HG02885 (cell line): Measurements from ENCODE around the gene RUNX3.
"Not testable (repeated sequence)": the region's sequence is repeated elsewhere in the genome, so short reads cannot be mapped to it uniquely, and the experiment has no call there.

ENCODE experiments used
- ATAC-seq: cut with Tn5 transposase; IDR thresholded peaks from one replicate; pipeline ENCODE4 v1.9.1; 2021; ENCODE audit warnings: mild to moderate bottlenecking; ENCODE audit not compliant: unreplicated experiment, poor library complexity

Gene RUNX3

DNA sequence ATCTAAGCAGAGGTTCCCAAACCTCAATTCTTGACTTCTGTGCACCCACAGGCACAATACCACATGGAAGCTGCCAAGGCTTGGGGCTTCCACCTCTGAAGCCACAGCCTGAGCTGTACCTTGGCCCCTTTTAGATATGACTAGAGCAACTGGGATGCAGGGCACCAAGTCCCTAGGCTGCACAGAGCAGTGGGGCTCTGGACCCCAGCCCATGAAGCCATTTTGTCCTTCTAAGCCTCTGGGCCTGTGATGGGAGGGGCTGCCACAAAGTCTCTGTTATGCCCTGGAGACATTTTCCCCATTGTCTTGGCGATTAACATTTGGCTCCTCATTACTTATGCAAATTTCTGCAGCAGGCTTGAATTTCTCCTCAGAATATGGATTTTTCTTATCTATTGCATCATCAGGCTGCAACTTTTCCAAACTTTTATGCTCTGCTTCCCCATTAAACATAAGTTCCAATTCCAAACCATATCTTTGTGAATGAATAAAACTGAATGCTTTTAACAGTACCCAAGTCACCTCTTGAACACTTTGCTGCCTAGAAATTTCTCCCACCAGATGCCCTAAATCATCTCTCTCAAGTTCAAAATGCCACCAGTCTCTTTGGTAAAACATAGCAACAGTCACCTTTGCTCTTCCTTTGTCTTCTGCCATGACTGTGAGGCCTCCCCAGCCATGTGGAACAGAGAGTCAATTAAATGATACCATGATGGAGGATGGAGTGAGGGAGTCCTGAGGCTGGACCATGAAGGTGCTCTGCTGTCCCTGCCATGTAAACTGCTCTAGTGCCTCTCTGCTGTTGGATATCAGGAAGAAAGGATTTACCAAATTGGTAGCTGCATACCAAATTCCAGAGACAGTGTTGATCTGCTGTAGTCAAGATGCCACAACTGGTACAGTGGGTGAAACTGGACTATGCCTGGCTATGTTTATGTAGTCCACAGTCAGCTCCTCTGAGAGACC is 37.6 kb downstream of the RUNX3 start:
- no peak for ATAC-seq

DNA sequence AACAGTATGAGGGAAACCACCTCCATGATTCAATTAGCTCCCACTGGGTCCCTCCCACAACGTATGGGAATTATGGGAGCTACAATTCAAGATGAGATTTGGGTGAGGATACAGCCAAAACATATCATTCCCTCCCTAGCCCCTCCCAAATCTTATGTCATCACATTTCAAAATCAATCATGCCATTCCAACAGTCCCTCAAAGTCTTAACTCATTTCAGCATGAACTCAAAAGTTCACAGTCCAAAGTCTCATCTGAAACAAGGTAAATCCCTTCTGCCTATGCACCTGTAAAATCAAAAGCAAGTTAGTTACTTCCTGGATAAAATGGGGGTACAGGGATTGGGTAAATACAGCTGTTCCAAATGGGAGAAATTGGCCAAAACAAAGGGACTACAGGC is 38.7 kb downstream of the RUNX3 start:
- ATAC-seq: not testable (repeated sequence)

DNA sequence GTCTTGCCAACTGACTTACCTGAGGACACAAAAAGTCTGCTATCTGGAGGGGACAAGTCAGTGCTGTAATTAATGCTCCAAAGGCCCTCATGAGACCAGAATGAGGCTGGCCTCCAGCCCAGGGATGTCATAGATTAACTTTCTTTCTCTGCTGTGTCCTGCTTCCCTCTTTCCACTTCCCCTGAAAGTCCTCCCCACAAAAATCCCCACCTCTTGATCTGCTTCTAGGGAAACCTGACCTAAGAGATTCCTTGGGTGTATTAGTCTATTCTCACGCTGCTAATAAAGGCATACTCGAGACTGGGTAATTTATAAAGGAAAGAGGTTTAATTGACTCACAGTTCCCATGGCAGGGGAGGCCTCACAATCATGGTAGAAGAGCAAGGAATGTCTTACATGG is 39.2 kb downstream of the RUNX3 start:
- no peak for ATAC-seq

DNA sequence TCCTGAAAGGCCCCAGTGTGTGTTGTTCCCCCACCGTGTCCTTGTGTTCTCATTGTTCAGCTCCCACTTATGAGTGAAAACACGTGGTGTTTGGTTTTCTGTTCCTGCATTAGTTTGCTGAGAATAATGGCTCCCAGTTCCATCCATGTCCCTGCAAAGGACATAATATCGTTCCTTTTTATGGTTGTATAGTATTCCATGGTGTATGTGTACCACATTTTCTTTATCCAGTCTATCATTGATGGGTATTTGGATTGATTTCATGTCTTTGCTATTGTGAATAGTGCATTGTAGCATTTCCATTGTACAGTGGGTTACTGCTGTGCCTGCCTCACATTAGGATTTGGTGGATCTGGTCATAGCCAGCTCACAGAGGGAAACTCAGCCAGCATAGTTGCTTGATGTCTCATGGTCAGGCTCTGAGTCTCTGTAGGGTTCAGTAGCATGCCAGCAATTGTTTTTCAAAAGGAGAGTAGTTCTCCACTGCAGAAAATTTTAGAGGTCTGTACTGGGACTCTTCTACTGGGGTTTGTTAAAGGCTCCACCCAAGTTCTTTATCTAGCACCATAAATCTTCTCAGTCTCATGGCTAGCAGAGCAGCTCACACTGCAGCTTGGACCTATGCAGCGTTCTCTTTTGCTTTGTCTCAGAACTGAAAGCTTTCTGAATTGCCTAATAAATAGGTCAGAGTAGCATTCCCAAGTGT is 41.0 kb downstream of the RUNX3 start:
- ATAC-seq: no peak

DNA sequence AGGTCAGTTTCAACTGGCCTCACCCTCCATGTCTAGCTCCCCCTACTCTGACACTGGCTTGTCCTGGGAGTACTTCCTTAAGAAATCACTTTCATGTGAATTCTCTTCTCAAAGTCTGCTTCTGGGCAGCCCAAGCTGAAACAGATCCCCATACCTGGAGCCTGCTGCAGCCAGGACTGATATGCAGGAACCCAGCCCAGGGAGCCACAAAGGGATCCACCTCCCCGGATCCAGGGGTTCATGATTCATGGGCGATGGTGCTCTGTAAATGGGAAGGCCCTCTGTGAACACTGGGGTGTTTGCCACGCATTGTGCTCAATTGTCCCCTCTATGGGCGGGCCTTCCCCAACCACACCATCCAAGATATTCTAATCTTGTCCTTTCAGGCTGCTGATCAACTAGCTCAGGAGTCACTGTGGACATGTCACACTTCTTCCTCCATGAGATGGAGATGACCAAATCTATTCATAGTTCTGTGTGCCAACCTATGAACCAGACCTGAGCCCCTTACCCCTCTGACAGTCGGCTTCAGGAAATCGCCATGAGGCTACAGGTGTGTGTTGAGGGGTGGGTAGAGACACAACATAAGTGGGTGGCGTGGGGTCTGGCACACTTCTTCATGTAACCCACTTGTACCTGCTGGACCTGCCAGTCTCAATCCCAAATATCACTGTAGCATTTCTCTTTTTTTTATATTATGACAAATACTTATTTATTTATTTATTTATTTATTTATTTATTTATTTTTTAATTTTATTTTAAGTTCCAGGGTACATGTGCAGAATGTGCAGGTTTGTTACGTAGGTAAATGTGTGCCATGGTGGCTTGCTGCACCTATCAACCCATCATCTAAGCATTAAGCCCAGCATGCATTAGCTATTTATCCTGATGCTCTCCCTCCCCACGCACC is 41.8 kb downstream of the RUNX3 start:
- ATAC-seq: no peak

DNA sequence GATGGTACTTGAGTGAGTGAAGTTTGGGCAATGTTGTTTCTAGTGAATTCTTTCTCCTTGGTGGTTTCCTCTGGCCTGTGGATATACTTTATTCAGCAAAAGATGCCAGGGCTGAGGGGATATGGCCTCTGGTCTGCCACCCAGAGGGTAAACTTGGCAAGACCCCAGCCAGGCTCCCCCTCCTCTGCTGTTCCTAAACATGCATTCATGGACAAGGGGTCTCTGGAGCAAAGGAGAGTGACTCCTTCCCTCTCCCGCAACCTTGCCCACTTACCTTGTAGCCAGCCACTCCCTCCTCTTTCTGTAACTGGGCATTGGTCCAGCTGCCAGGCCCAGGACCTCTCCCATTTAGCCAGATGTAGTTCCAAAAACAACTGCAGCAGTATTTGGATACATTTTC is 43.8 kb downstream of the RUNX3 start:
- no peak for ATAC-seq

DNA sequence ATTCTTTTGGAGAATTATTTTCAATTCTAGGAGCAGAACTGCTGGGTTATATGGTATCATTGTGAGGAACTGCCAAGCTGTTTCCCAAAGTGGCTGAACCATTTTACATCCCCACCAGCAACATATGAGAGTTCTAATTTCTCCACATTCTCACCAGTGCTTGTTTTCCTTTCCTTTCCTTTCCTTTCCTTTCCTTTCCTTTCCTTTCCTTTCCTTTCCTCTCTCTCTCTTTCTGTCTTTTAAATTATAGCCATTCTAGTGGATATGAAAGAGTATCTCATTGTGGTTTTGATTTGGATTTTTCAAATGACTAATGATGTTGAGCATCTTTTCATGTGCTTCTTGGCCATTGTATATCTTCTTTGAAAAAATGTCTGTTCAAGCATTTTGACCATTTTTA is 45.3 kb downstream of the RUNX3 start:
- ATAC-seq: no peak

DNA sequence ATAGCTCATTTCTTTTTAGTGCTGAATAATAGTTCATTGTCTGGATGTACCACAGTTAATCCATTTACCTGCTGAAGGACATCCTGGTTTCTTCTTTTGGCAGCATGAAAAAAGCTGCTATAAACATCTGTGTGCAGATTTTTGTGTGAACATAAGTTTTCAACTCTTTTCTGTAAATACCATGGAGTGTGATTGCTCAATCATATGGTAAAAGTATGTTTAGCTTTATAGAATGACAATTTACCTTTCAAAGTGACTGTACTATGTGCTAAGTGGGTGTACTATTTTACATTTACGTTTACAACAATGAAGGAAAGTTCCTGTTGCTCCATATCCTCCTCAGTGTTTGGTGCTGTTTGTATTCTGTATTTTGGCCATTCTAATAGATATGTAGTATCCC is 49.0 kb downstream of the RUNX3 start:
- ATAC-seq: no peak

DNA sequence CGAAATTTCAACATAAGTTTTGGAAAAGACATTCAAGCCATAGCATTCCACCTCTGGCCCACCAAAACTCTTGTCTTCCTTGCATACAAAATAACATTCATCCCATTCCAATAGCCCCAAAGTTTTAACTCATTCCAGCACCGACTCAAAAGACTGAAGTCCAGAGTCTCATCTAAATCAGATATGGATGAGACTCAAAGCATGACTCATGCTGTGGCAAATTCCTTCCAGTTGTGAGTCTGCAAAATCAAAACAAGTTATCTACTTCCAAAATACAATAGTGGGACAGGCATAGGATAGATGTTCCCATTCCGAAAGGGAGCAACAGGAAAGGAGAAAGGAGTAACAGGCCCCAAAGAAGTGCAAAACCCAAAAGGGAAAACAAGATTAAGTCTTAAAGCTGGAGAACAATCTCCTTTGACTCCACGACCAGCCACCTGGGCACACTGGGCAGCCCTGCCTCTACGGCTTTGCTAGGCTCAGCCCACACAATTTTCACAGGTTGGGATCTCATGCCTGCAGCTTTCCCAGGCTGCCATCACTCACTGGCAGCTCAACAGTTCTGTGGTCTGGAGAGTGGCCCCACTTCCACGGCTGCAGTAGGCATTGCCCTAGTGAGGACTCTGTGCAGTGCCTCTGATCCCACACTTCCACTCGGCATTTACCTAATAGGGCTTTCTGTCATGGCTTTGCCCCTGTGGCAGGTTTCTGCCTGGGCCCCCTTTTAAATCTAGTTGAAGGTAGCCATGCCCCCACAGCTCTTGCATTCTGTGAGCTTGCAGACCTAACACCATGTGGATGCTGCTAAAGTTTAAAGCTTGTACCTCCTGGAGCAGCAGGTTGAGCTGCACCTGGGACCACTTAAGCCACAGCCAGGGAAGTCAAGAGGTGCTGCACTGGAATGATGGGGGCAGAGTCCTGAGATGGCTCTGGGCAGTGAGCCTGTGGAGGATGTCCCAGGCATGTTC is 51.0 kb downstream of the RUNX3 start:
- ATAC-seq: no peak

DNA sequence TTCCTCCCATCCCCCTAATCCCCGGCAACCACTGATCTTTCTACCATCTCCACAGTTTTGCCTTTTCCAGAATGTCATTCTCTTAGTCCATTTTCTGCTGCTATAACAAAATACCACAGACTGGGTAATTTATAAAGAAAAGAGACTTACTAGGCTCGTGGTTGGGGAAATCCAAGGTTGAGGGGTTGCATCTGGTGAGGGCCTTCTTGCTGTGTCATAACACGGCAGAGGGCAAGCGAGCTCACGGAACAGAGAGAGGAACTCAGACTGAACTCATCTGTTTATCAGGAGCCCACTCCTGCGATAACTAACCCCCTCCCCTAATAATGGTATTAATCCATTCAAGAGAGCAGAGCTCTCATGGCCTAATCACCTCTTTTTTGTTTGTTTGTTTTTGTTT is 52.0 kb downstream of the RUNX3 start:
- no peak for ATAC-seq

DNA sequence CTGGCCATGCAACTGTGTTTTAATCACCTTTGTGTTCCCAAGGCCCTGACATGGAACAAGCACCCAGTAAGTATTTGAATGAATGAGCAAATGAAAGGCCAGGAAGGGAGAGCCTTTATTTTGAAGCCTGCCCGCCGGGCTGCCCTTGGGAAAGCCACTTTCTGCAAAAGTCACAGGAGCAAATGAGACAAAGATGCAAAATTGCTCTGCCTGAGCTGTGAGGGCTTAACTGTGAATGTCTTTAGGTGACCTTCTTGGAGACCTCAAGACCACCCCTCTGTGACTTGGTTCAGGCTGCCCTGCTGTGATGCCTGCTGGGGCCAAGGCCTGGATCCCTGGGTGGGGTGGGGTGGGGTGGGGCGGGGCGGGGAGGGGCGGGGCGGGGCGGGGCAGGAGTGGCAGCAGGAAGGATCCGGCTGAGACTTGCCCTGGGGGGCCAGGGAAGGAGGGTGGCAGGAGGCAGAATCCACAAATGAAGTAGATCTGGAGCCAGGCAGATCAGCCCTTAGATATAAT is 54.0 kb downstream of the RUNX3 start:
- ATAC-seq: no peak

DNA sequence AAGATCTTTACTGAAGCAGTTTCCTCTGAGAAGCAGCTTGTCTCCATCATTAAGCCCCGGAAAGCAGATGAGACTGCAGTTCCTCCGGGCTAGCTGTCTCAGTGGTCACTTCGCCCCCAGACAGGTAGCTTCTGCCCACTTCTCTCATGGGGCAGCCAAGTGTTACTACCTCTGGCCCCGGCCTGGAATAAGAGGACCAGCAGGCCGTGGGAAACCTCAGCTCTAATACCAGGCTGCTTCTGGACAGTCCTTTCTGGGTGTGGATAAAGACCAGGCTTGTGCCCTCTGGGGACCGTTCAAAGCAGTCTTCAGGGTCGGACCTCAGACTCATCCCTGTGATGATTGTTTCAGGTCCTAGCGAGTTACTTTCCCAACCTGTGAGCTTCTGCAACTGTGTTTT is 54.8 kb downstream of the RUNX3 start:
- no peak for ATAC-seq

DNA sequence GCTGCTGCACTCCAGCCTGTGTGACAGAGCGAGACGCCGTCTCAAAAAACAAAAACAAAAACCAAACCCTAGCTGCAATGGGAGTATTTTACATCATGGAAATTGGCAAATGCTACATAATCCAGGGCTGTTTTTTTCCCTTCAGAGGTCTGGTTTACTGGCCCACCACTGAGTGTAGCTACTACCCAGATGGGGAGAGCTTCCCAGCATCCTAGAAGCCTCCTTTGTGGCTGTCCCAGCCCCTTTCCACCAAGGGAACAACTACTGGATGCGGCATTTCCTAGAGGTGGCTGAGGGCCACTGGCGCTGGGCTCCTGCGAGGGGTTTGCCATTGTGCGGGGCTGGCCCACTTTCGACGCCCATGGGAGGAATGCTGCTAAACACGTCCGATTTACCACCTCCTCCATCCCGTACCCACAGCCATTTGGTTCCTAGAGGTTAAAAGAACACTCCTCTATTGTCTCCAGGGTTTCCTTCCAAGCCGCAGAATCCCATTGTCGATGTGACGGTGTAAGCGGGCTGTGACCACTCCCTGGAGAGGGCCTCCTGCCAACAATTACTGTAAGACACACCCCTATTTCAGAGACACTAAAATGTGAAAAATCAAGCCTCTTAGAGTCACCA is 55.4 kb downstream of the RUNX3 start:
- no peak for ATAC-seq

DNA sequence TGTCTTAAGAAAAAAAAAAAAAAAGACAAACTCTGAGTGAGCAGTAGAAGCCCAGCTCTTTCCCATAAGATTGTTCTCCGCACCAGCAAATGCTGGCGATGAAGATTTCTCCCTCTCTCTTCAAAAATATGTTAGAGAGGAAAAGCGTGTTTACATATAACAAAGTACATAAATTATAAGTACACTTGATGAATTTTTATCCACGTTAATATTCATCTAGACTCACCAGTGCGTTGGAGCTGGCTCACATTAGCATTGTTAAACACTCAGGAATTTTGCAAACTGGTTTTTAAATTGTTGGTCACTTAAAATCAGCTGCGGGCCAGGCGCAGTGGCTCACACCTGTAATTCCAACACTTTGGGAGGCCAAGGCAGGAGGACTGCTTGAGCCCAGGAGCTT is 56.0 kb downstream of the RUNX3 start:
- ATAC-seq: no peak

DNA sequence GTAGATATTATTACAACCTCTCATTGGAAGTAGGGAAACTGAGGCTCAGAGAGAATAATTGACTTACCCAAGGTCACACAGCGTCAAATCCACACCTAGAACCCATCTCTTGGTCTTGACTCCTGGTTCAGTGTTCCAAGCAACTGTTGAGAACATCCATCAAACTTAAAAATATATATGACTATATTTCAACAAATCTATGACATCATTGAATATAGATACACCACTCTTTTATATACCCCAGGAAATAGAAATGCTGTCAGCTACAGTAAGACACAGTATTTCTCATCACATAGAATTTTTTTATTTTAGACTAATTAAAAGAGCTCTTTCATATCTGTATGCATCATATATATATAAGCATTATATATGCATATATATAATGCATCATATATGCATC is 56.9 kb downstream of the RUNX3 start:
- ATAC-seq: no peak

DNA sequence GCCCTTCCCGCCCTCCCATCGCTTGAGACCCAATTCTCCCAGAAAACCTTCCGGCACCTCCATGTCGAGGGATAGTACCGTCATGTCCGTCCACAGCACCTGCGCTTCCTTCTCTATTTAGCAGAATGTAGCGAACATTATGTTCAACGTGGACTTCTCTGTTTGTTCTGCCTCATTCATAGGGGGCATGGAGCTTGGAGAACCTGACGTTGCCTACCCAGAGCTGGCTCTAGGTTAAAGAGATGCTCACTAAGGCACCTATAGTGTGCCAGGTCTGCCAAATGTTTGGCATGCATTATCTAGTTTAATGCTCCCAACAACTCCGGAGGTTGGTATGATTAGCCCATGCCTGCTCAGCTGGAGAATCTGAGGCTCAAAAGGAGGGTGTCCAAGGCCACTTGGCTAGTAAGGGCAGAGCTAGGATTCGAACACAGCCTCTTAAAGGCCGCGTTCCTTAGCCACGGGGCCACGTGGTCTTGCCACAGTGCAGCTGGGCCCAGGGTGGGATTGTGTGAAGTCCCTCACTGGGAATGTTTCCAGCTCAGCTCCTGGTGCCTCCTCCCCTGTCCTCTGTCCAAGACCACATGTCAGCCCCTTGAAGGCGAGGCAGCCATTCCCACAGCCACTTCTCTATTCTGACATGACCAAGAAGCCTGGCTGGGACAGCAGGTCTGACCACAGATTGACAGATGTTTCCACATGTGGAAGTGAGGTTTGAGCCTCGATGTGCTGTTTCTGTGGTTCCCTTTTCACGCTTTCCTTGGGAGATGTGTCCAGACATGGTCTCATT is 57.8 kb downstream of the RUNX3 start:
- no peak for ATAC-seq

DNA sequence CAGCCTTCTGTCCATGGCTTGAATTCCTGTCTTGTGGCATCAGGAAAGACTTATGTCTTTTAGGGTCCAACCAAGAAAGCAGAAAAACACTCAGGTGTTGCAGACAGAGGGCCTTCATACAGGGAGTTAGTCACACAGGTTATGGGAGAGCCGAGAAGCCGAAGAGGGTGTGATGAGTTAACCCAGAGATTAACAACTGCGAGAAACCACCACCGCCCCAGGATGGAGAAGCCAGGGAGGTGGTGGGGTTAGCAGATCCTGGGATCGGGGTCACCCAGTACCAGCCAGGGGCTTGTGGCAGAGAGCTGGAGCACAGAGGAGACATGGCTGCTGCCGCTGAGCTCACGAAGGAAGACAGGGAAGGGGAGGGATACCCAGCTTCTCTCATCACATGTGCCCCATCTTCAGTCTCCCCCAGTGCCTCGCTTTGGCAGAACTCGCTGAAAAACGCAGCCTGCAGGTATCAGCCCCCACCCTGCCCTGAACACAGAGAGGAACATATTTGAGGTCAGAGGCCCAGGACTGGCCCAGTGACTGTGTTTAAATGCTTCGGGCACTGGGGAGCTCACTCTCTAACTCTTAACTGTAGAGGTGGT is 58.7 kb downstream of the RUNX3 start:
- ATAC-seq: no peak
